CD1c-positive myeloid dendritic cell (primary cell): Measurements from ENCODE around the gene MAT2A.

Source experiments
- DNase-seq: peaks from one replicate; pipeline ENCODE4 v3.0.0-alpha.2; 2016; ENCODE audit errors: extremely low spot score

Gene MAT2A

DNA sequence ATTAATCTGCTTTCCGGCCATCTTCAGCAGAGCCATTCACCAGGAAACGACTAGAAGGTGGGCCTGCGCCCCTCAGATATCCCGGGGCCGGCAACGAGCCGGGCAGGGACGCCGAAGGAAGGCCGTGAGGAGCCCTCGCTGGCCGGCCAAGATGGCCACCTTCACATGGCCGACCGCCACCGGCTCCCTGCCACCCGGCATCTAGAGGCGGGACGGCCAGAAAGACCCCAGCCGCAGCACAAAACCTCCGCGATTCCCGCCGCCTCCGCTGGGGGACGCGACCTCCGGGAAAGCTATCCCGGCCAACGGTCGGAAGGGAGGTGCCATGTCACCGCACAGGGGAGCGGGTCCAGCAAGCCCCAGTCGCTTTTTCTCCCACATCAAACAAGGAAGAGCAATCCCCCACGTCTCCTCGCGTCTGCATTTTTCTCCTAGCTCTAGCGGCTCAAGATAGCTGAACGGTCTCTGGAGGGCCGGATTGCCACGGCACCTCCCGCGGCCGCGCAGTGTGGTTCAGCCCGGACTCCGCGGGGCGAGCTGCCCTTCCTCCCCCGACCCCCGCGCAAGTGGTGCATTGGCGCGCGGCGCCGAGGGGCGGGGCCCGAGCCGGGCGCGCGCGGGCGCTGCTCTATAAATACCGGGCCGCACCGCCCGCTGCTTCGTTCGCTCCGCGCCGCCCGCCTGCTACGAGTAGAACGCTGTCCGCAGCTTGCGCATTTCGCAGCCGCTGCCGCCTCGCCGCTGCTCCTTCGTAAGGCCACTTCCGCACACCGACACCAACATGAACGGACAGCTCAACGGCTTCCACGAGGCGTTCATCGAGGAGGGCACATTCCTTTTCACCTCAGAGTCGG is at the start of gene MAT2A:
Gene MAT2A (plus strand): TSS at position 662 of the 854 bp plus-strand sequence. CDS start 120 bp downstream, at position 782.
- DNase-seq, result peak; percentile 96

DNA sequence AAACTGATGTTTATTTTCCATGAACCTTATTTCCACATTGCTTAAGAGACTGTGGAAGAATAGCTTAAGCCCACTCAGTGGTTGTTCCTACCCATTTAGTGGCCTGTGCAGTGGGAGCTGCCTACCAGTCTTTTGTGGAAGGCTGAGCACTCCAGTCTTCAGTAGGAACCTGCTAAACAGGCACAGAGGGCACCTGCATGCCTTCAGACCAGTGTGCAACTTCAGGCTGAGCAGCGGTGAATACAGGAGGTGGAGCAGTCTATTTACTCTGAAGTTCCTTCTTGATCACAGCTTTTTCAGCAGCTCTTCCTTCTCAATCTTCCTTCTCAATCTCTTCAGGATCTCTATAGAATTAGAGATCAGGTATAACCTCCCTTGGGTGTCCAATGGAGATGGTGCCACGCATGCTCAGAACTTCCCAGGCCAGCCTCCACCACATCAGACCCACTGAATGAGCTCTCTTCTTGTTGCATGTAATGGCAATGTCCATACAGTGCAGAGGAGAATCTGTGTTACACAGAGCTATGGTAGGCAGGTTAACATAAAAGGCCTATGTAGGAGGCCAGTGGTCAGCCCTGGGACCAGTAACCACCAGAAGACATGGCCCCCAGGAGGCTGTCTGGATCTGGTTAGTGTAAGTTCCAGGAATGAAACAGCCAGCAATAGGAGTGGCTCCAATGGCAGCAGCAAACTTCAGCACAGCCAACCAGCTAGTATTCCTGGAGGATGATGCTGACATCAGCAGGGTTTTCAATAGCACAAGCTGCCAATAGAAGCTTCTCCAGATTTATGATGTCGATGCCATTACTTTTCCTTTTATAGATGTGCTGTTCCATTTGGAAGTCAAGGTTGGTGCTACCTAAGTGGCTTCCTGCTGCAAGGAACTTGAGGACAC is 47.9 kb upstream of the MAT2A start:
- DNase-seq, result no peak

DNA sequence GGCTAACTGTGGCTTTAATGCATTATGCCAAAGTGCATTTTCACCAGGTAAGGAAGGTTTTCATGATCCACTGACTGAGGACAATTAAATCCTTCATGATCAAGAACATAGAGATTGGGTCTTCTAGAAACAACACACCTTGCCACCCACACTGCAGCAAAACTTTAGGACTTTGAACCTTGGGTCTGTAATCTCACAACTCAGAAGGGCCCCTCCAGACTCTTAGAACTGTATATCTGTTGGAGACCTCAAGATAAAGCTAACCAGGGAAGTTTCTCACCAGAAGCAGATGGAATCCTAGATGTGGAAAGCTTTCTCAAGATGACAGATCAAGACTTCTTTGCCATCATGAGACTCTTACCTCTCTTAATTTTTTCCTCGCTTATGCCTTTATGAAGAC is 42.5 kb upstream of the MAT2A start:
- DNase-seq, result no peak

DNA sequence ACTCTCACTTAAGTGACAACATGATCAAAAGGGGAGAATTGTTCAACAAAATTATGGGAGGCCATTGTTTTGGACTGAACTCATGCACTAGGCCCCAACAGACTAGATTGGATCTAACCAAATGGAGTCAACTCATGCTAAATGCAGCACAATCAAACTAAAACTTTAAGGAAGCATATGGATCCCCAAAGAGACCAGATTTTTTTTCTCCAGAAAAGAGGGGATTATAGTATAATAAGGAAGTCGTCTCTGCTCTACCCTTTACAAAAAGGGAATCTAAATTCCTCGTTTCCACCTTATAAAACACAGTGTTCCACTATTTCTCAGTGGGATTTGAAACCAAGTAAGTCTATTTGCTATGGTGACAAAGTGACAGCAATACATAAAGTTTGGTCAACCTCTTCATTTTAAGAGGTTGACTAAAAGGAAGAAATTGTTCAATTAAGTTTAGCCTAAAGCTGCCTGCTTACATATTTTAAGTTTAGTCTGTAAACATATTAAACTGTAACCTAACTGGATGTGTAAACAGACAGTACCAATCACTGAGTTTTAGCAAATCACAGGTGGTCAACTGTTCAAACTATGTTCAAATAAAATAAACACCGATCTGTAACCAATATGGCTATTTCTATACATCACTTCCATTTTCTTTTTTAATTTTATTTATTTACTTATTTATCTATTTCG is 40.9 kb upstream of the MAT2A start:
- peak; percentile 63 for DNase-seq

DNA sequence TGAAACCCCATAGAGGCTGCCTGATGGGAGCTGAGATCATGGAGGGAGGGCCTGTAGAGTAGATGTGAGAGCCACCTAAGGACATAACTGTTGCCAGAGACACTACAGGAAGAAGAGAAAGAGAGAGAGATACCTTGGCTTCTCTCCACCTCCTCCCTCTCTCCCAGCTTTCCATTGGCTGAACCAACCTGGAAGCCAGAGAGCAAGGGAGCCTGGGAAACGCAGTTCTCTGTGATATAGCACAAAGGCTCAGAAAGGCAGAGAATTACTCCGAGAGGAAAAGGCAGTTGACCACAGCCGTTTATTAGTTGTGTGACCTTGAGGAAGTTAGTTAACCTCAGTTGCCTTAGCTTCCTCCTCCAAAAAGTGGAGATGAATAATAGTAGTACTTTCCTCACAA is 37.7 kb upstream of the MAT2A start:
- DNase-seq, result peak; percentile 80

DNA sequence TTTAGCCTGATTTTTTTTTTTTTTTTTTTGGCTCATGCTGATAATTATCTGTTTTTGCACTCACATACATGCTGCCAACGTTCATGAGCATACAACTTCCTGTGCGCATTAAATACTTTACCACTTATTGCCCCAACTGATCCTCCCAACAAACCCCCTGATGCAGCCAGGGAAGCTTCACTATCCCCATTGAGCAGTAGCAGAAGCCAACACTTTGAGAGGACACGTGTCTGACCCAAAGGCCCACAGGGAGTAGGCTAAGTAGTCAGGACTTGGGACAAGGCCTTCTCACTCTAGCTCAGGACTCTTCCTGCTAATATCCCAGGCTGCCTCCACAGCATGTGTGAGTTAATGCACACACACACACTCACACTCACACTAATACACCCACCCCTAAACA is 36.2 kb upstream of the MAT2A start:
- DNase-seq, result no peak

DNA sequence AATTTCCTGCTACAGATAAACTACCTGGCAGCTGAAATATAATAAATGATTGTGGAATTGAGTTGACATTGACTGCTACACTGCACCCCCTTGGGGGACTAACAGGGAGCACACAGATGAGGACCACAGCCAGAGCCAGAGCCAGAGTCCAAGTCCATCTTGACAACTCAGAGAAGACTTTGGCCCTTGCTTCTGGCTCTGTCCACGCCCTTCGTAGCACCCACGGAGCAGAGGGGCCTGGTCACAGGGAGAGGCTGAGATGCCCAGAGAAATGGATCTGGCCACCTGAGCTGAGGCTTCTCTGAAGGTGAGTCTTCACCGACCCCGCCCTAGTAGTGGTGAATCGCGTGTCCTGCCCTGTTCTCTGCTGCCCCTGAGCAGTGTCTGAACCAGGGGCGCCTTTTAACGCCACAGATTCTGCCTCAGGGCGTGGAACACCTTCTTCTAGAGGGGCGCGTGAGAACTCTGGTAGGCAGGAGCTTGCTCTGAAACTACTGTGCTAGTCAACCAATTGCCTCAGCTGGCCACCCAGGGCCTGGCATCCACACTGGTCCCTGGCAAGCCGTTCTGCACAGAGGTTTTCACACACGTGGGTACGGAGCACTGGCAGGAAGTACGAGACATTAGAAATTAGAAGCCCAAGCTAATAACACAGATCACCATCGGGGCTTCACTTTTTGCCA is 35.7 kb upstream of the MAT2A start:
- DNase-seq, result no peak

DNA sequence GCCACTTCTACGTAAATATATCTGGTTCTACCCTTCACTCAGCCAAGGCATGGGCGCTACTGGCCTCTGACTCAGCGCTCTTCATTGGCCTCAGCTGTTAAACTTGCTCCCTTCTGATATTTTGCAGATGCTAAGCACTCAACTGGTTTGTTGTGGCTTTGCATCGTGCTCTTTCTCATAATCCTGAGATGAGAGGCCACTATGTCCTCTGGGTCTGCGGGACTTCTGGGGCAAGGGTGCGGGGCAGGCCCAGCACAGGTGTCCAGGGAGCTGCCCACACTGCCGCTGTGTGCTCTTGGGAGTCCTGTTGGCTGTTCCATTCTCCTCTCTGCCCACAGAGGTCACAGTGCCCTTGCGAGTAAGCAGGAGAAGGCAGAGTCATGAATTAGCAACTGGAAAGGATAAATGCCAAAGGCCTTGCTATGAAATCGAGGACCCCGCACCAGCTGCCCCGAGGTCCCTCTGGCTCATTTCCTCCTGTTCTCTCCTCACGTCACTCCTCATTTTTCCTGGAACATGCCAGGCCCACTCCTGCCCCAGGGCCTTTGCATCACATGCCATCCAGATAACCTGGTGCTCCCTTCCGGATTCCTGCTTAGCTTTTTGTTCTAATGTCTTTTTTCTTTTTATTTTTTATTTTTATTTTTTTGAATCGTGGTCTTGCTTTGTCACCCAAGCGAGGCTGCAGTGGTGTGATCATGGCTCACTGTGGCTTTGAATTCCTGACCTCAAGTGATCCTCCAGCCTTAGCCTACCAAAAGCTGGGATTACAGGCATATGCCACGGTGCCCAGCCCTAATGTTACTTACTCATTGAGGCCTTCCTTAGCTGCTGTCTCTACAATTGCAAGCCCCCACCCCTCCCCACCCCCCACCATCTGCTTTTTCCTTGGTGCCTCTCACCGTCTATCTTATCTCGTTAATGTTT is 34.9 kb upstream of the MAT2A start:
- no peak for DNase-seq

DNA sequence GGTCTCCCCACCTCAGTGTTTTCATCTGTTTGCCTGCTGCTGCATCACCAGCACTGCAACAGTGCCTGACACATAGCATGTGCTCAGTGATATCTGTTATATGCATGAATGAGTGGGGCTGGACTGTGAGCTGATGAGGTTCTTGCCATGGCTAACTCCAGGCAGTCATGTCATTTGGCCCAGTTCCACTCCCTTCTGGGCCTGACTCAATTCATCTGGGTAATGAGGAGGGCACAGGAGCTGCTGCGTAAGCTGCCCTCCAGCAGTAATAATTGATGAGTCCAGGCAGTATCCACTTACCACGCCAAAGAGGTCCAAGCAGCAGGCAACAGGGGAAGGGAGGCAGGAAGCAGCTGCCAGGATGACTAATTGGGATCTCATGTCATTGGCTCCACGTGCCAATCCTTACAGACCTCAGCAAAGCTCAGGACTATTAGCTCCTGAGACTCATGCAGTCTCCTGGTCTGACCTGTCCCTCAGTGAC is 34.1 kb upstream of the MAT2A start:
- DNase-seq, result peak; percentile 52

DNA sequence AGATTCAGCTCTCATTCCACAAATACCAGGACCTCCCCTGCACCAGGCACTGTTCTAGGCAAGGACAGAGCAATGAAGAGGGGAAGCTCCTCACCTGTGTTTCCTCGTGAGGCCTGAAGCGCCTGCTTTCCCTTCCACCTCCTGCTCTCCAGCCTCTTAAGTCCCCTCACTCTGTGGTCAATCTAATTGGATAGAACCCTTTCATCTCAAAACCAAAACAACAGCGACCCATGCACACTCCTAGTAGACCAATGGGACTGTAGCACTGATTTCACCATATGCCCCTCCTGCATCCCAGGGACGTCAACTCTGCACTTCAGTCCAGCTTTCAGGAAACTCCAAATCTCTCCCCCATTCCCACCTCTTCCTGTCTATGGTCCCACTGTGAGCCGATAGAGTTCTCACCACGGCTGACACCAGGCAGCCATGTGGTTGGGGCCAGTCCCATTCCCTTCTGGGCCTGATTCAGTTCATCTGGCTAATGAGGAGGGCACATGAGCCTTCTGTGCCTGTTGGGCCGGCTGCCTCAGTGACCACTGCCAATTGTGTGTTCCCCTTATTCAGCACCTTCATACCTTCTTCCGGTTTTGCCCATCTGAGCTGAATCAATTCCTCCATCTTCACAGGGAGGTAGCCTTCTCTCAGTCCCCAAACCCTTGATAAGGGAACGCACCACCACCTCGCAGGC is 33.3 kb upstream of the MAT2A start:
- DNase-seq, result no peak

DNA sequence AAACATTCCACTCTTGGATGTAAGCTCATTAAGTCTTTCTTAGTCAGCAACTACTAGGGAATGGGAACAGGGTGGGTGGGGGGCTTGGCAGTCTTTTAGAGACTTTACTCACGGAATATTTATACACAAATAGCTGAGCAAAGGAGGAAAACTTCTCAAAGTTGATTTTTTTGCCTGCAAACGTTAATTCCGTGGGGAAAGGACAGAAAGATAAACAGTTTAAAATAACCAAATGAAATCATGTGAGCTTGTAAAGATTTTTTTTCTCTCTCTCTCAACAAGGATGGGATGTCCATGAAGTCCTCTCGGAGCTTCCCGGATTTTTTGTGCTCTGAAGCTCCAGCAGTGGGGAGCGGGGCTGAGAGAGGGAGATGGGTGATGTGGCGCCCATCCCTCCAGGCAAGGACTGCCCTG is 32.2 kb upstream of the MAT2A start:
- no peak for DNase-seq

DNA sequence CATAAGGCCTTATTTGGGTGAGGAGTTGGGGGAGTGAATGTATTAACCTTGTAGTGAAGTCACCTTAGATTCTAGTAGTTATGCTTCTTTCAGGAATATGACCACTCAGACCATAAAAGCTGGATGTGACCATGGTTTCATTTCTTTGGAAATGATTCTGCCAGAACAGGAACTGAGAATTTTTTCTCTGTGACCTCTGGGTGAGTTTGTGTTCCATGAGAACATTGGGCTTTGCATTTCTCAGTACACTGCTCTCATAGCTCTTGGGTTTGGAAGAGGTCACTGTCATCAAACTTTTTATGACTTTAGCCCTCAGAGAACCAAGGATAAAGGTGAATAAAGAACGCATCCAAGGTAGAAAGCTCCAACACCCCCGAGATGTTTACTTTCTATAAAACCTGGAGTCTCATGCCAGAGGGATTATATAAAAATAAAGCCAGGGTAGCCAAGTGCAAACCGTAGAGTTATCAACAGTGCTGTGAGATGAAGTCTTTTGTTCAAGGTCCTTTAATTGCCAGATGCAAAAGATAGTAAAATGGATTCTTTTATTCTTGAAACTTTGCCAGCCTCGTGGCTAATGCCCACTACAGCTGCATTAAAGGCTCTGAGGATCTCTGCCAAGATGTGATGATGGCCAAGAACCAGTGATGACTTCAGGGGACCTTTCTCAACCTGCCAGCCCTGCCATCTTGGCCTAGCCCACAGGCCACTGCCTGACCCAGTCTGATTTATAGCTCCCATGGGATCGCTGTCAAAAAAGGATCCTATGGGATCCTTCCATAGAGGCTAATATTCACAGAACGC is 27.8 kb upstream of the MAT2A start:
- peak; percentile 90 for DNase-seq

DNA sequence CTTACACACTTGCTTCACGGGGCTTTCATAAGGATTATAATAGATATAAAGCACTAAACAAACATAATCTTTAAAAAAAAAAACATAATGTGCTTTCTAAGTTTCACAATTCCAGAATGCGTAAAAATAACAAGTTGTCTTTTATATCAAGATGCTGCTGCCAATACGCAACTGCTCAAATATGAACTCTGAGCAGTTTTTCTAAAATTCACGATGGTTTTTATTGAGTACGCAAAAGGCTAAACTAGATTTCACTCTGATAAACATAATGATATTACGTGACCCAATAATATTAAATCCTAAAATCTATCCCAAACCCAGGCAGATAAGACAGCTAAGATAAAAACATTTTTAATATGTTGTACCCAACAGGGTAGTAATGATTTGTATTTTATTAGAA is 24.6 kb upstream of the MAT2A start:
- no peak for DNase-seq

DNA sequence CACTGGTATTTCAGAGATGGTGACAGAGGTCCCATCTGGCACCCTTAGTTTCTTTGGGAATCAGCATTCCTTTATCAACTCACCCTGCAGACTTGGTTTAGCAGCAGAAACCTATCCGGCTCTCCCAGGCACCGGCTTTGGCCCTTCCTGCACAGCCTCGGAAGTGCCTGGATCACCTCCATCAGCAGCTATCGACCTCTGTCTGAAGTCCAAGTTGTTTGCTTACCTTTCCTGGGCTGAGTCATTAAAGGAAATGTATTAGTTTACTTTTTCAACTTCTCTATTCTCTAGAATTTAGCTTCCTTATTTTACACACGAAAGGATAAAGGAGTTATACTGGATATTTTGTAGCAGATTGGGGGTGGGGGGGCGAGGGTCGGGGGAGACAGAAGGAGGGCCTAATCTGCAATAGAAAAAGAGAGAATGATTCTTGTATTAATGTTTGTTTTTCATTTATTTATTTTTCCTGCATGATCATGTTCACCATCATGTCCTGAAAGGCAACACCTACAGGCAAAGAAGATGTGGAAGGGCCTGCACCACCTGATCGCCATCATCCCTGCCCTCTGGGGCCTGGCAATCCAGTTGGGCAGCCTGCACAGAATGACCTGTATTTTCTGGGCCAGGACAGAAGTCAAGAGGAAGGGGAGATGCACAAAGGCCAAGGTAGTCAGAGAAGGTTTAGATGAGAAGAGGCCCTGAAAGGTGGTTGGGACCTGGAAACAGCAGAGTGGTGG is 22.1 kb upstream of the MAT2A start:
- peak; percentile 73 for DNase-seq

DNA sequence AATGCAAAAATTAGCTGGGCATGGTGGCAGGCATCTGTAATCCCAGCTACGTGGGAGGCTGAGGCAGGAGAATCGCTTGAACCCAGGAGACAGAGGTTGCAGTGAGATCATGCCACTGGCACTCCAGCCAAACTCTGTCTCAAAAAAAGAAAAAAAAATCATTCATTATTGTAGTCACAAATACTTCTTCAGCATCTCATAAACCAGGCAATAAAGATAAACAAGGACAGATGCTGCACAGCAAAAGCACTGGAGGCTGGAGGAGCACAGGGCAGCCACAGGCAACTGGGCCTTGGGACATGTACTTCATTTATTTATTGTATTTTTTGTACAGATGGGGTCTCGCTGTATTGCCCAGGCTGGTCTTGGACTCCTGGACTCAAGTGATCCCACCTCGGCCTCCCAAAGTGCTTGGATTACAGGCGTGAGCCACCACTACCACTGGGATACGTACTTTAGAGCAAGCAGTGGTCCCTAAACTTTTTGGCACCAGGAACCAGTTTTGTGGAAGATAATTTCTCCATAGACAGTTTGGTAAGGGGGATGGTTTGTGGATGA is 16.8 kb upstream of the MAT2A start:
- DNase-seq, result no peak

DNA sequence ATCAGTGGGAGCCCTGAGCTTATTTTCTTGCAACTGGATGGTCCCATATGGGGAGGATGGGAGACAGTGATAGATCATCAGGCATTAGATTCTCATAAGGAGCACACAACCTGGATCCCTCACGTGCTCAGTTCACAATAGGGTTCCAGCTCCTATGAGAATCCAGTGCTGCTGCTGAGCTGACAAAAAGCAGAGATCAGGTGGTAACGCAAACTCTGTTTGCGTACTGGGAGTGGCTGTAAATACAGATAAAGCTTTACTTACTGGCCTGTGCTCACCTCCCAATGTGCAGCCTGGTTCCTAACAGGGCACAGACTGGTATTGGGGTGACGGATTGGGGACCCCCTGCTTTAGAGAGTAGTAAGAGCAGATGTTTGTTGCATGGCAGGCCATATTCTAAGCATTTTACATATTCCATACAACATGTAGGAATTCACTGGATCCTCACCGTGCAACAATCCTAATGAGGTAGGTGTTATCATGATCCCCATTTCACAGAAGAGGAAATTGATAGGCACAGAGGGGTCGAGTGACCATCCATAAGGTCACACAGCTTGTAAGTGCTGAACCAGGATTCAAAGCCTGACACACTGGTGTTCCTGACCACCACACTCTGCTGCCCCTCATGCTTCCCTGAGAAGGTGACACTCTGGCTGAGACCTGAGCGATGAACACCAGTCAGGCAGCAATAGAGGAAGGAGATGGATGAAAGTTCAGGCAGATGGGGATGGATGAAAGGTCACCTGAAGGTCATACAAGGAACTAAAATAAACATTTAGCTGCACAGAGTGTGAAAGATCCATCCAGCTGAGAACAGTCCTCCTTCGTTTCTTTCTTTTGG is 15.7 kb upstream of the MAT2A start:
- no peak for DNase-seq

DNA sequence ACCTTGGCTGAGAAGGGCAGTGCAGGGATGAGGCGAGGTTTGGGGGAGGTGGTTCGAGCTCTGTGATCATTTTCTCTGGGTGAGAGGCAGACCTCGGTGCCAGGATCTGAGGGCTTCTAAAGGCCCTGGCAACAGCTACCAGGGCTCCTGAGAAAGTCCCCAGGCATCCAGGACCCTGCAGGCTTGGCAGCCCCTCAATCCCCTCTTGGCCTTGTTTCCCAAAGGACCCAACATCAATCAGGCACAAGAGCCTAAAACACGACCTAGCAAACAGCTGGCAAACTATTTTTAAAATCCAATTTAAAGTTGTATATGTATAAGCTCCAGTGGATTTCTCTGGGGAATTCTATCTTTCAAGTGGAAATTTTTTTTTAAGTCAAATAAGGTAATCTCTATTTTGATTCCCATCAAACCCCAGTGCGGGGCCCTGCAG is 15.0 kb upstream of the MAT2A start:
- DNase-seq, result no peak
